Fibroblast of skin of right biceps (primary cell): ENCODE results near the gene PDE5A.
A peak's percentile ranks its signal among the peaks of the same experiment; 100 is the strongest.
"Not testable (repeated sequence)": the region's sequence is repeated elsewhere in the genome, so short reads cannot be mapped to it uniquely, and the experiment has no call there.

Experiments used
- DNase-seq: peaks from one replicate; pipeline ENCODE4 v3.0.0-alpha.2; 2013

PDE5A gene

GRCh38 chr4:119643306-119644042 lies 14.9 kb upstream of the PDE5A start:
- DNase-seq, result peak; percentile 35

- no peak for DNase-seq
Measured at GRCh38 chr4:119641765-119642164, 13.2 kb upstream of the PDE5A start.

- DNase-seq, result no peak
Measured at GRCh38 chr4:119638359-119638758, 9.8 kb upstream of the PDE5A start.

GRCh38 chr4:119636851-119637250 lies 8.2 kb upstream of the PDE5A start:
- DNase-seq, result not testable (repeated sequence)

- DNase-seq, result peak; percentile 61
Measured at GRCh38 chr4:119632216-119632615, 3.6 kb upstream of the PDE5A start.

GRCh38 chr4:119629142-119629471 lies 503 bp upstream of the PDE5A start:
- DNase-seq, result no peak

- peak; percentile 51 for DNase-seq
Measured at GRCh38 chr4:119627267-119628255, 1.0 kb downstream of the PDE5A start.

- DNase-seq, result no peak
Measured at GRCh38 chr4:119626943-119627266, 1.7 kb downstream of the PDE5A start.

GRCh38 chr4:119626420-119626819 lies 2.2 kb downstream of the PDE5A start:
- no peak for DNase-seq

- DNase-seq, result no peak
Measured at GRCh38 chr4:119625761-119626160, 2.8 kb downstream of the PDE5A start.

GRCh38 chr4:119624356-119624755 lies 4.2 kb downstream of the PDE5A start:
- DNase-seq, result no peak

- DNase-seq, result peak; percentile 49
Measured at GRCh38 chr4:119623025-119623424, 5.6 kb downstream of the PDE5A start.

- DNase-seq, result no peak
Measured at GRCh38 chr4:119615068-119615719, 13.4 kb downstream of the PDE5A start.

GRCh38 chr4:119604266-119604665 lies 24.3 kb downstream of the PDE5A start:
- DNase-seq, result no peak

GRCh38 chr4:119602366-119602765 lies 26.2 kb downstream of the PDE5A start:
- no peak for DNase-seq

GRCh38 chr4:119598521-119598920 lies 30.1 kb downstream of the PDE5A start:
- no peak for DNase-seq

GRCh38 chr4:119597377-119597776 lies 31.2 kb downstream of the PDE5A start:
- peak; percentile 6 for DNase-seq

- DNase-seq, result no peak
Measured at GRCh38 chr4:119593698-119594097, 34.9 kb downstream of the PDE5A start.

GRCh38 chr4:119592830-119593229 lies 35.8 kb downstream of the PDE5A start:
- DNase-seq, result no peak

GRCh38 chr4:119589165-119589564 lies 39.4 kb downstream of the PDE5A start:
- DNase-seq, result no peak

- DNase-seq, result no peak
Measured at GRCh38 chr4:119587796-119588195, 40.8 kb downstream of the PDE5A start.

- DNase-seq, result peak; percentile 25
Measured at GRCh38 chr4:119585771-119586170, 42.8 kb downstream of the PDE5A start.

- DNase-seq, result no peak
Measured at GRCh38 chr4:119581190-119581873, 47.3 kb downstream of the PDE5A start.
